HUES6 (cell line): ENCODE data around the gene CNTRL.
"Not testable (repeated sequence)": the region's sequence is repeated elsewhere in the genome, so short reads cannot be mapped to it uniquely, and the experiment has no call there.

ENCODE experiments used
- H3K27ac ChIP-seq: 2 replicates; pipeline ENCODE4 v1.7.0; 2013; ENCODE audit warnings: low read depth, mild to moderate bottlenecking, low read length, inconsistent platforms
- H3K27me3 ChIP-seq: 2 replicates; pipeline ENCODE4 v1.6.1; 2013; ENCODE audit warnings: low read length; ENCODE audit not compliant: control insufficient read depth, insufficient read depth
- H3K36me3 ChIP-seq: 2 replicates; pipeline ENCODE4 v1.6.1; 2013; ENCODE audit warnings: low read length; ENCODE audit not compliant: control insufficient read depth, insufficient read depth
- H3K4me1 ChIP-seq: 2 replicates; pipeline ENCODE4 v1.6.1; 2013; ENCODE audit warnings: low read length; ENCODE audit not compliant: control insufficient read depth, insufficient read depth
- H3K4me3 ChIP-seq: 2 replicates; pipeline ENCODE4 v1.5.1; 2013; ENCODE audit warnings: low read depth, low read length
- H3K9ac ChIP-seq: one replicate; pipeline ENCODE4 v1.6.1; 2013; ENCODE audit warnings: mild to moderate bottlenecking, low read length
- H3K9me3 ChIP-seq: 2 replicates; pipeline ENCODE4 v1.6.1; 2013; ENCODE audit warnings: low read depth, low read length; ENCODE audit not compliant: control insufficient read depth, insufficient read depth

CNTRL gene

DNA sequence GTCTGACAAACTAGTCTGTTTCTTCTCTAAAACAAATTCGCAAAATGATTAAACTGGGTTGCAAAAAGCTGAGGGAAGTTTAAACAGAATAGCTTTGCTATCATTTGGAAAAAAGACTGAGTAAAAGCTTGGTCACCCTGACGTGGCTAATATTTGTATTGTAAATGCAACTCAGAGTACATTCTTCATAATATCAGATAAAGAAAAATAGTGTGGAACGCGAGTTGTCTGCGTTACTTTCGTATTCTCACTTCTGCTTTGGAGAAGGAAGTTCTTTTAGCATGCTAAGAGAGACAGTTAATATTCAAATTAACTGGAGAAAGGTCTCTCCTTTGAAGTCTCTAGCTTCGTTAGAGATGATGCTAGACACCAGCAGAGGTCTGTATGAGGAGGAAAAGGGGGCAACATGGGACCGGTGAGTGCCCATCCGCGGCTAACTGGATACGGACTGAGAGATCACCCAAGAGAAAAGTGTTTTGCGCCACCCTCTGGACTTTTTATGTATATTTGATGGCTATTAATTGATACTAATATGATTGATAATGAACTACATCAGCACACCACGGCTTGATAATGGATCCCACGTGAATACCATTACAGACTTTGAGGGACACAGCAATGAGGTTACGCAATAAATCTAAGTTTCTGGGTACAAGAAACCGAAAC lies 2.9 kb upstream of the CNTRL start:
- Histone ChIP-seq H3K36me3 (no peaks in the 10 kb centered on the region), H3K27me3 (peaks cover 87% of the 10 kb centered on the region), H3K27ac (no peak overlapping the region), H3K9me3 (no peaks in the 10 kb centered on the region), H3K4me3 (no peak overlapping the region), H3K4me1 (peaks cover 8% of the 10 kb centered on the region), H3K9ac (no peak overlapping the region)

DNA sequence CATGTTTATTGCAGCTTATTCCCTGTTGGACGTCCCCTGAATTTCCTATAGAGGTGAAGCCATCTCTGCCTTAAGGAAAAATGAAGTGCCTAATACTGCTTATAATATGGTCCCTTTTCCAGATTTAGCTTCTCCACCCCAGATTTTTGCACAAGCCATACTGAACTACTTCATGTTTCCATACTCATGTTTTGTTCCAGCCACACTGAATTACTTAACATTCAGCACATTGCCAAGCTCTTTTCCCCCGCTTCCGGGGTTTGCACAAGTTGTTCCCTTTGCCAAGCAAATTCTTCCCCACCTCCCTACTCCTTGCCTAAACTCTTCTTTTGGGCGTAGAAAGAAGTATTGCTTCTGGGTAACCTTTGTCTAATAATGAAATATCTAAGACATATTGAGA lies 1.7 kb upstream of the CNTRL start:
- Histone ChIP-seq H3K4me1 (peaks cover 8% of the 10 kb centered on the region), H3K27me3 (peaks cover 88% of the 10 kb centered on the region), H3K4me3 (no peak overlapping the region), H3K9me3 (no peaks in the 10 kb centered on the region), H3K27ac (no peak overlapping the region), H3K36me3 (no peaks in the 10 kb centered on the region), H3K9ac (no peak overlapping the region)

GRCh38 chr9:121075251-121076036 lies 689 bp downstream of the CNTRL start:
- peaks cover 8% of the 10 kb centered on the region for H3K4me1 ChIP-seq
- no peak overlapping the region; the same call in 1 of the 2 replicates for H3K27ac ChIP-seq
- peak overlapping the region; percentile 75 for H3K4me3 ChIP-seq
- peak overlapping the region; percentile 89 for H3K9ac ChIP-seq
- H3K27me3 ChIP-seq, result peaks cover 69% of the 10 kb centered on the region
- no peaks in the 10 kb centered on the region for H3K36me3 ChIP-seq
- no peaks in the 10 kb centered on the region for H3K9me3 ChIP-seq

GRCh38 chr9:121082075-121082474 lies 7.3 kb downstream of the CNTRL start:
- Histone ChIP-seq H3K9me3 (no peaks in the 10 kb centered on the region), H3K27me3 (peaks cover 7% of the 10 kb centered on the region), H3K36me3 (no peaks in the 10 kb centered on the region), H3K4me3 (no peak overlapping the region), H3K27ac (no peak overlapping the region), H3K9ac (no peak overlapping the region), H3K4me1 (no peaks in the 10 kb centered on the region)

DNA sequence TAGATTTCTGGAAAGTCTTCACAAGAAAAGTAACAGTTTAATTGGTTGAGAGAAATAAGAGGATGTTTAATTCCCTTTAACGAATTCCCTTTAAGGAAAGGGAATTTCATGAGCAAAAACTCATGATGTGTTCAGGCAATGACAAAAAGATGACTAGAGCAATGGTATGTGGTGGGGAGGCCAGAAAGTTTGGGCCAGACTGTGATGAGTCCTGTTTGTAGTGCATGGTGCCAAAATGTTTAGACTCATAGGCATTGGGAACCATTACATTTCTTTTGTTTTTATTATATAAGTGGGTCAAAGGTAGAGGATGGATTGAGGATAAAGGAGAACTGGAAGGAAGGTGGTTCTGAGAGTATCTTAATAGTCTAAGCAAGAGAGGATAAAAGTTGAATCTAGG lies 10.9 kb downstream of the CNTRL start:
- no peaks in the 10 kb centered on the region for H3K9me3 ChIP-seq
- no peaks in the 10 kb centered on the region for H3K36me3 ChIP-seq
- no peak overlapping the region for H3K4me3 ChIP-seq
- H3K27ac ChIP-seq, result no peak overlapping the region
- no peaks in the 10 kb centered on the region for H3K27me3 ChIP-seq
- no peaks in the 10 kb centered on the region for H3K4me1 ChIP-seq
- H3K9ac ChIP-seq, result no peak overlapping the region

- Histone ChIP-seq H3K4me1 (no peaks in the 10 kb centered on the region), H3K9me3 (no peaks in the 10 kb centered on the region), H3K27me3 (no peaks in the 10 kb centered on the region), H3K27ac (no peak overlapping the region), H3K4me3 (no peak overlapping the region), H3K9ac (no peak overlapping the region), H3K36me3 (no peaks in the 10 kb centered on the region)
These were observed 13.8 kb downstream of the CNTRL start for GRCh38 chr9:121088576-121088975.

DNA sequence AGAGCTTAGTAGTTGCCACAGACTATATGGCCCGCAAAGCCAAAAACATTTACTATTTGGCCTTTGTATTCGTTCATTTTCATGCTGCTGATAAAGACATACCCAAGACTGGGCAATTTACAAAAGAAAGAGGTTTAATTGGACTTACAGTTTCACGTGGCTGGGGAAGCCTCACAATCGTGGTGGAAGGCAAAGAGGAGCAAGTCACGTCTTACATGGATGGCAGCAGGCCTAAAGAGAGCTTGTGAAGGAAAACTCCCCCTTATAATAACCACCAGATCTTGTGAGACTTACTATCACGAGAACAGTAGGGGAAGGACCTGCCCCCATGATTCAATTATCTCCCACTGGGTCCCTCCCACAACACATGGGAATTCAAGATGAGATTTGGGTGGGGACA lies 16.0 kb downstream of the CNTRL start:
- H3K9ac ChIP-seq, H3K27ac ChIP-seq, H3K4me1 ChIP-seq, H3K9me3 ChIP-seq, H3K4me3 ChIP-seq, H3K27me3 ChIP-seq, H3K36me3 ChIP-seq: not testable (repeated sequence)

DNA sequence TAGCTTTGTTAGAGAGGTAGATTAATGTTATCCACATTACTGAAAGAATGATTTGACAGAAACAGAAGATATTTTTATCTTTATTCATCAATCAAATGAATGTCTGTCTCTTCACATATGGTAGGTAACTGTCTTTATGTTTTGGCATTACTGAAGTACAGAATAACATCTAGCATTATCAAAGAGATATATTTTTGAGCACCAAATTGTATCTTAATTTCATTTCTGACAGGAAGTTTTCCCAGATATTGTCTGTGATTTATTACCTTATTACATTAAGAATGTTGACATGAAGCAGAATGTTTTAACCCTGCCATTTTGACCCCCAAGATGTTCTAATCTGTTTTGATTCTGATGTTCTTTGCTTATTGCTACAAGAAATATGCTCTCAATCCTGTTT lies 20.3 kb downstream of the CNTRL start:
- Histone ChIP-seq H3K9me3 (no peaks in the 10 kb centered on the region), H3K27me3 (no peaks in the 10 kb centered on the region), H3K4me1 (no peaks in the 10 kb centered on the region), H3K4me3 (no peak overlapping the region), H3K9ac (no peak overlapping the region), H3K36me3 (no peaks in the 10 kb centered on the region), H3K27ac (no peak overlapping the region)

DNA sequence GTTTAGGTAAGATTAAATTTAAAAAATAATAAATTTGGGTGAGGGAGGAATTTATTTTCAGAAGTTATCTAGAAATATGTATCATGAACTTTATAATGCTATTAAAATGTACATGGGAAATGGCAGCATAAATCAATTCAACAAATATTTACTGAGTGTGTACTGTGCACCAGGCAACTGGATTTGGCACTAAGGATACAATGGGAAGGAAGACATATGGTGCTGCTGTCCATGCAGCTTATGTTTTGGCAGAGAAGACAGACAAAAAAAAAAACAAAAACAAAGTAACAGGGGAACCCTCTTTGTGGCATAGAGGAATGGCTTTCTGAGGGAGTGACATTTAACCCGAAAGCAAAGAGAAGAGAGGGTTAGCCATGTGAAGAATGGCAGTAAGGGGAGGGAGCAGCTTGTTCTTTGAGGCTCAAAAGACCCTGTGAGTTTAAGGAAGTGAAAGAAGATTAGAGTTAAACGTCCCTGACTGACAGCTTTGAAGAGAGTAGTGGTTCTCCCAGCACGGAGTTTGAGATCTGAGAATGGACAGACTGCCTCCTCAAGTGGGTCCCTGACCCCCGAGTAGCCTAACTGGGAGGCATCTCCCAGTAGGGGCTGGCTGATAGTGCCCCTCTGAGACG lies 23.9 kb downstream of the CNTRL start:
- H3K4me1 ChIP-seq, result no peaks in the 10 kb centered on the region
- no peak overlapping the region for H3K27ac ChIP-seq
- no peaks in the 10 kb centered on the region for H3K27me3 ChIP-seq
- H3K36me3 ChIP-seq, result no peaks in the 10 kb centered on the region
- H3K4me3 ChIP-seq, result no peak overlapping the region
- H3K9ac ChIP-seq, result no peak overlapping the region
- no peaks in the 10 kb centered on the region for H3K9me3 ChIP-seq

- H3K9me3 ChIP-seq, H3K27me3 ChIP-seq, H3K4me3 ChIP-seq, H3K27ac ChIP-seq, H3K9ac ChIP-seq, H3K36me3 ChIP-seq, H3K4me1 ChIP-seq: not testable (repeated sequence)
These were observed 29.3 kb downstream of the CNTRL start for GRCh38 chr9:121104054-121104453.

GRCh38 chr9:121105531-121105930 lies 30.8 kb downstream of the CNTRL start:
- H3K4me3 ChIP-seq, result no peak overlapping the region
- no peaks in the 10 kb centered on the region for H3K36me3 ChIP-seq
- no peak overlapping the region for H3K27ac ChIP-seq
- H3K9me3 ChIP-seq, result no peaks in the 10 kb centered on the region
- no peaks in the 10 kb centered on the region for H3K4me1 ChIP-seq
- H3K9ac ChIP-seq, result no peak overlapping the region
- H3K27me3 ChIP-seq, result no peaks in the 10 kb centered on the region
